Loucy (cell line): ENCODE results near the gene ZIC1.

Experiments
- CTCF ChIP-seq: fragments of 200-600 bp; sonication (generic); conservative IDR thresholded peaks from 2 replicates; pipeline ENCODE4 v1.5.1; 2014; ENCODE audit warnings: mild to moderate bottlenecking, antibody characterized with exemption, low read length
- EZH2phosphoT487 ChIP-seq: fragments of 200-600 bp; IDR thresholded peaks from 2 replicates; pipeline ENCODE4 v1.6.1; 2018; ENCODE audit warnings: antibody characterized with exemption, mild to moderate bottlenecking, moderate library complexity, borderline replicate concordance

- TF ChIP-seq CTCF = no peak
- no peak for TF ChIP-seq EZH2phosphoT487
Observed at GRCh38 chr3:147428754-147429153, 19.6 kb downstream of the ZIC1 start.
